HepG2 (cell line): Measurements from ENCODE around the gene DOCK9.

Experiments
- EZH2 ChIP-seq: conservative IDR thresholded peaks from 2 replicates; pipeline ENCODE4 v1.6.1; 2012; ENCODE audit warnings: mild to moderate bottlenecking, low read depth, low read length, moderate library complexity
- NR2F2 ChIP-seq: IDR thresholded peaks from 2 replicates; pipeline ENCODE4 v1.6.1; 2012; ENCODE audit warnings: low read depth, inconsistent platforms, borderline replicate concordance
- PTBP1 ChIP-seq: fragments of 200-400 bp; formaldehyde crosslinking; IDR thresholded peaks from 2 replicates; pipeline ENCODE4 v1.6.1; 2018; ENCODE audit warnings: low read length, low read depth; ENCODE audit not compliant: poor library complexity, severe bottlenecking
- ZFP1 ChIP-seq: IDR thresholded peaks from 2 replicates; pipeline ENCODE4 v1.6.1; 2016
- ZNF10 ChIP-seq: sonication (generic); formaldehyde crosslinking; IDR thresholded peaks from 2 replicates; pipeline ENCODE4 v1.4.0; 2020; ENCODE audit warnings: mild to moderate bottlenecking, low read depth, missing genetic modification reagents, borderline replicate concordance
- TF ChIP-seq, protein P1 (sequence below): sonication (generic); formaldehyde crosslinking; IDR thresholded peaks from 2 replicates; pipeline ENCODE4 v1.5.0; 2020; ENCODE audit warnings: mild to moderate bottlenecking, missing genetic modification reagents, moderate library complexity
- TF ChIP-seq, protein P2 (sequence below): sonication (generic); formaldehyde crosslinking; IDR thresholded peaks from 2 replicates; pipeline ENCODE4 v1.8.0; 2022; ENCODE audit warnings: mild to moderate bottlenecking, missing genetic modification reagents
- TF ChIP-seq, protein P3 (sequence below): sonication (generic); formaldehyde crosslinking; IDR thresholded peaks from 2 replicates; pipeline ENCODE4; 2020; ENCODE audit warnings: missing genetic modification reagents, mild to moderate bottlenecking, borderline replicate concordance

DNA sequence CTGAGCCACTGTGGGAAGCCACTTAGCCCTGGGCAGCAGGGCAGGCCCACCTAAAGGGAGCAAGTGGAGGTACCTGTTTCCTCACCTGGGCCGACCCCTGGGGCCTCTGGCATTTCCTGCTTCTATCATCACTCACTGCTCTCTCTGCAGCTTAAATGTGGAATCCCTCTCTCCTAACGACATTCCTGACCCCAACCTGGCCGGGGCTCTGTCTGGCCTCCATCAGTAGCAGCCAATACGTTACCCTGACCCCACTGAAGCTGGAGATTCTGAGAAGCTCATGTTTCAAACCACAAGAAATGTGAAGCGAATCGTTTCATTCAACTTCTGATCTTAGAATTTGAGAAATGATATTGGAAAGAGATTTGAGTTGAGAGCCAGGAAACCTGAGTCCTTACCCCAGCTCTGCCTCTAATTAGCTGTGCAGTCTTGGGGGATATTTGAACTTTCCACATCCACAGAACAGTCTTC, 39.9 kb downstream of the DOCK9 start:
- no peak for TF ChIP-seq ZFP1 (CRISPR knock-in tag)
- no peak for TF ChIP-seq NR2F2
- no peak for TF ChIP-seq ZNF10
- TF ChIP-seq EZH2 = no peak
- TF ChIP-seq, protein P1, sequence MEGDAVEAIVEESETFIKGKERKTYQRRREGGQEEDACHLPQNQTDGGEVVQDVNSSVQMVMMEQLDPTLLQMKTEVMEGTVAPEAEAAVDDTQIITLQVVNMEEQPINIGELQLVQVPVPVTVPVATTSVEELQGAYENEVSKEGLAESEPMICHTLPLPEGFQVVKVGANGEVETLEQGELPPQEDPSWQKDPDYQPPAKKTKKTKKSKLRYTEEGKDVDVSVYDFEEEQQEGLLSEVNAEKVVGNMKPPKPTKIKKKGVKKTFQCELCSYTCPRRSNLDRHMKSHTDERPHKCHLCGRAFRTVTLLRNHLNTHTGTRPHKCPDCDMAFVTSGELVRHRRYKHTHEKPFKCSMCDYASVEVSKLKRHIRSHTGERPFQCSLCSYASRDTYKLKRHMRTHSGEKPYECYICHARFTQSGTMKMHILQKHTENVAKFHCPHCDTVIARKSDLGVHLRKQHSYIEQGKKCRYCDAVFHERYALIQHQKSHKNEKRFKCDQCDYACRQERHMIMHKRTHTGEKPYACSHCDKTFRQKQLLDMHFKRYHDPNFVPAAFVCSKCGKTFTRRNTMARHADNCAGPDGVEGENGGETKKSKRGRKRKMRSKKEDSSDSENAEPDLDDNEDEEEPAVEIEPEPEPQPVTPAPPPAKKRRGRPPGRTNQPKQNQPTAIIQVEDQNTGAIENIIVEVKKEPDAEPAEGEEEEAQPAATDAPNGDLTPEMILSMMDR (CRISPR knock-in tag) = no peak
- TF ChIP-seq PTBP1 = no peak
- TF ChIP-seq, protein P2, sequence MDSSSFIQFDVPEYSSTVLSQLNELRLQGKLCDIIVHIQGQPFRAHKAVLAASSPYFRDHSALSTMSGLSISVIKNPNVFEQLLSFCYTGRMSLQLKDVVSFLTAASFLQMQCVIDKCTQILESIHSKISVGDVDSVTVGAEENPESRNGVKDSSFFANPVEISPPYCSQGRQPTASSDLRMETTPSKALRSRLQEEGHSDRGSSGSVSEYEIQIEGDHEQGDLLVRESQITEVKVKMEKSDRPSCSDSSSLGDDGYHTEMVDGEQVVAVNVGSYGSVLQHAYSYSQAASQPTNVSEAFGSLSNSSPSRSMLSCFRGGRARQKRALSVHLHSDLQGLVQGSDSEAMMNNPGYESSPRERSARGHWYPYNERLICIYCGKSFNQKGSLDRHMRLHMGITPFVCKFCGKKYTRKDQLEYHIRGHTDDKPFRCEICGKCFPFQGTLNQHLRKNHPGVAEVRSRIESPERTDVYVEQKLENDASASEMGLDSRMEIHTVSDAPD = no peak
- TF ChIP-seq, protein P3, sequence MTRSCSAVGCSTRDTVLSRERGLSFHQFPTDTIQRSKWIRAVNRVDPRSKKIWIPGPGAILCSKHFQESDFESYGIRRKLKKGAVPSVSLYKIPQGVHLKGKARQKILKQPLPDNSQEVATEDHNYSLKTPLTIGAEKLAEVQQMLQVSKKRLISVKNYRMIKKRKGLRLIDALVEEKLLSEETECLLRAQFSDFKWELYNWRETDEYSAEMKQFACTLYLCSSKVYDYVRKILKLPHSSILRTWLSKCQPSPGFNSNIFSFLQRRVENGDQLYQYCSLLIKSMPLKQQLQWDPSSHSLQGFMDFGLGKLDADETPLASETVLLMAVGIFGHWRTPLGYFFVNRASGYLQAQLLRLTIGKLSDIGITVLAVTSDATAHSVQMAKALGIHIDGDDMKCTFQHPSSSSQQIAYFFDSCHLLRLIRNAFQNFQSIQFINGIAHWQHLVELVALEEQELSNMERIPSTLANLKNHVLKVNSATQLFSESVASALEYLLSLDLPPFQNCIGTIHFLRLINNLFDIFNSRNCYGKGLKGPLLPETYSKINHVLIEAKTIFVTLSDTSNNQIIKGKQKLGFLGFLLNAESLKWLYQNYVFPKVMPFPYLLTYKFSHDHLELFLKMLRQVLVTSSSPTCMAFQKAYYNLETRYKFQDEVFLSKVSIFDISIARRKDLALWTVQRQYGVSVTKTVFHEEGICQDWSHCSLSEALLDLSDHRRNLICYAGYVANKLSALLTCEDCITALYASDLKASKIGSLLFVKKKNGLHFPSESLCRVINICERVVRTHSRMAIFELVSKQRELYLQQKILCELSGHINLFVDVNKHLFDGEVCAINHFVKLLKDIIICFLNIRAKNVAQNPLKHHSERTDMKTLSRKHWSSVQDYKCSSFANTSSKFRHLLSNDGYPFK (CRISPR knock-in tag) = no peak
